Stimulated activated naive B cell treated with anti-CD40 and anti-IgM and Interleukin-4, amounts not matched to agents 10 μg/mL and 1 μg/mL and 100 μg/mL, for 72 hours (primary cell): ENCODE data around the gene PDCL3.

Experiments
- ATAC-seq, 2 donors: fragments of 150-1000 bp; cut with Tn5 transposase; replicated peaks; 2 replicates each; pipeline ENCODE4 v1.10.0; 2021; ENCODE audit warnings: moderate library complexity in 1 of 2
- DNase-seq: peaks from one replicate; pipeline ENCODE4 v3.0.0; 2021
- H3K27ac Mint-ChIP-seq: one replicate; pipeline ENCODE4 v1.8.0; 2022; ENCODE audit warnings: mild to moderate bottlenecking, mixed read lengths
- H3K27me3 Mint-ChIP-seq, 2 donors: one replicate each; pipeline ENCODE4 v1.8.0; 2022; ENCODE audit warnings: mixed read lengths in 2 of 2
- H3K36me3 Mint-ChIP-seq, 2 donors: one replicate each; pipeline ENCODE4 v1.8.0; 2022; ENCODE audit warnings: mixed read lengths in 2 of 2, mild to moderate bottlenecking in 1 of 2
- H3K4me1 Mint-ChIP-seq, 2 donors: one replicate each; pipeline ENCODE4 v1.8.0; 2022; ENCODE audit warnings: mixed read lengths in 2 of 2, mild to moderate bottlenecking in 1 of 2
- H3K4me3 Mint-ChIP-seq, 2 donors: one replicate each; pipeline ENCODE4 v1.8.0; 2022; ENCODE audit warnings: mild to moderate bottlenecking in 2 of 2, mixed read lengths in 2 of 2, moderate library complexity in 1 of 2
- H3K9me3 Mint-ChIP-seq, 2 donors: one replicate each; pipeline ENCODE4 v1.8.0; 2022; ENCODE audit warnings: mixed read lengths in 2 of 2, mild to moderate bottlenecking in 1 of 2

Gene PDCL3

DNA sequence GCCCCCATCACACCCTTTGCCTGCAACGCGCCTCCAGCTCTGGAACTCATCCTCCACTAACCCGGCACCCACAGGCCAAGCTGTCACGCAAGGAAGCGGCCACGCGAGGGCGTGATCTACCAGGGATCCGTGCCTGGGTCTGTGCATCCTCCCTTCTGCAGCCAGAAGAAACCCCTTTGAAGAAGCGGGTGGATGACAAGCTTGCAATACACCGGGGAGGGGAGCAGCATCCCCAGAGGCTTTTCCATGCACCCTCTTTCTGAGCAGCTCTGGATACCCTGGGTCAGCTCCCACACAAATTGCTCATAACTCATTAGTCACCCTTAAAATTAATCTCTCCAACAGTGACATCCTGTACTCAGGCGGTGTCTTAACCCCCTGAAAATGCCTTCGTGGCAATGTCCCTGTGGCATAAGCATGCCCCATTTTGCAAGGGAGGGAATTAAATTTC lies 47.6 kb downstream of the PDCL3 start:
- no peaks in the 10 kb centered on the region for H3K9me3 Mint-ChIP-seq
- no peak overlapping the region for H3K4me3 Mint-ChIP-seq
- H3K36me3 Mint-ChIP-seq, result no peaks in the 10 kb centered on the region
- H3K27me3 Mint-ChIP-seq, result peaks cover 23 to 54% of the 10 kb centered on the region in 2 donors
- no peak overlapping the region for H3K27ac Mint-ChIP-seq
- peak; percentile 41 for DNase-seq
- H3K4me1 Mint-ChIP-seq, result peaks cover 0 to 3% of the 10 kb centered on the region in 2 donors
- ATAC-seq, result peak; percentile 78 to 84

- no peak overlapping the region for H3K27ac Mint-ChIP-seq
- no peaks in the 10 kb centered on the region for H3K9me3 Mint-ChIP-seq
- H3K4me3 Mint-ChIP-seq, result no peak overlapping the region
- peaks cover 0 to 3% of the 10 kb centered on the region in 2 donors for H3K4me1 Mint-ChIP-seq
- H3K36me3 Mint-ChIP-seq, result no peaks in the 10 kb centered on the region
- peaks cover 23 to 54% of the 10 kb centered on the region in 2 donors for H3K27me3 Mint-ChIP-seq
- no peak for DNase-seq
- no peak for ATAC-seq
These were observed 48.6 kb downstream of the PDCL3 start for GRCh38 chr2:100611079-100612029.

DNA sequence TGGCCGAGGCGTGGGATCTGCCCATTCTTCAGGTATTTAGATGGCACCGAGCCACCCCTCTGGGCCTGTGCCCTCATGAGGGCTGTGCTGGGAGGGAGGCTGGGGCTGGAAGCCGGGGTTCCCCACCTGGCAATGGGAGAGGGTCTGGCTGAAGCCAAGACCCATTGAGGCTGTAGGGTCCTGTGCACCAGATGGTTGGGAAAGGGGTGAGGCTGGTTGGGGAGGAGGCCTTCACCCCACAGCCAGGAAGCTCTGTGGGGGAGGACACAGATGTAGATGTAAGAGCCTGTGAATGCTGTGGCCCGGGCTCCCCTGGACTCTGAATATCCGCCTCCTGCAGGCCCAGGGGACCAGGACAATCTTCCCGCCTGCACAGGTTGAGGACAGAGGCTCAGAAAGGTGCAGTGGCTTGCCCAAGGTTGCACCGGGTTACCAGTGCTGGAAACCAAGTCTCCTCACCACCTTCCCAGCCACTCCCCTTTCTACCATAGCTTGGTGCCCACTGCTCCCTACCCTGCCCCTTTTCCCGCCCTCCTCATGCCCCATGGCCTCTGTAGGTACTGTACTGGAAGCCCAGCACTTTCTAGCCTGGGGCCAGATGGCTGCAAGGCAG lies 49.7 kb downstream of the PDCL3 start:
- no peak overlapping the region for H3K27ac Mint-ChIP-seq
- H3K4me3 Mint-ChIP-seq, result no peak overlapping the region
- no peak for ATAC-seq
- H3K4me1 Mint-ChIP-seq, result no peaks in the 10 kb centered on the region
- DNase-seq, result no peak
- H3K9me3 Mint-ChIP-seq, result no peaks in the 10 kb centered on the region
- H3K27me3 Mint-ChIP-seq, result peaks cover 17 to 46% of the 10 kb centered on the region in 2 donors
- no peaks in the 10 kb centered on the region for H3K36me3 Mint-ChIP-seq

DNA sequence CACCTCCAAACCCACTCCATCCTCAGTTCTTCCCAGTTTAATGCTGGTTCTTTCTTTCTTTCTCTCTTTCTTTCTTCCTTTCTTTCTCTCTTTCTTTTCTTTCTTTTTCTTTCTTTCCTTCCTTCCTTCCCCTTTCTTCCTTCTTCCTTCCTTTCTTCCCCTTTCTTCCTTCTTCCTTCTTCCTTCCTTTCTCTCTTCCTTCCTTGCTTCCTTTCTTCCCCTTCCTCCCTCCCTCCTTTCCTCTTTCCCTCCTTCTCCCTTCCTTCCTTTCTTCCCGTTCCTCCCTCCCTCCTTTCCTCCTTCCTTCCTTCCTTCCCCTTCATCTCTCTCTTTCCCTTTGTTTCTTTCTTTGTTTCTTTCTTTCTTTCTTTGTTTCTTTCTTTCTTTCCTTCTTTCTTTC lies 50.9 kb downstream of the PDCL3 start:
- Mint-ChIP-seq H3K4me1 (no peaks in the 10 kb centered on the region), H3K4me3 (no peak overlapping the region), H3K27ac (no peak overlapping the region), H3K9me3 (no peaks in the 10 kb centered on the region), H3K27me3 (peaks cover 21 to 41% of the 10 kb centered on the region in 2 donors), H3K36me3 (no peaks in the 10 kb centered on the region)
- ATAC-seq (no peak), DNase-seq (no peak)

DNA sequence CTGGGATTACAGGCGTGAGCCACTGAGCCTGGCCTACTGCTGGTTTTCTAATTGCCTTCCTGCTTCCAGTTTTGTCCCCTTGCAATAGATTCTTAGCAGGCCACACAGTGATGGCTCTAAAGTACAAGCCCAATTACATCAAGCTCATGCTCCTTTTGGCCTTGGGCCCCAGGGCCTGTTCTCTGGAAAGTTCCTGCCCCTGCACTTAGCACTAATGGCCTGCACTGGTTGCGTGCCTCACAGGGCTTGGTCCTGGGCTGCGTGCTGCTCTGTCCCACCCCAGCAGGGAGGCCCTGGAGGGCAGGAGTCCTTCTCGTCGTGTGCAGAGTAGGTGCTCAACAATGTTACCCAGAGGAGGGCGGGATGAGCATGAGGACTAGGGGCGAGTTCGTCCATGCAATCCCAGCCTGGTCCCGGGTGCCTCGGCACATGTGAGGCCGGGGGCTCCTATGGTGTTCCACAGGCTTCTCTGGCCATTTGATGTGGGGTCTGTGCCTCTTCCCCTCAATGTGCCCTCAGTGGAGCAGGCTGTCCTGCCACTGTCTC lies 51.7 kb downstream of the PDCL3 start:
- H3K4me1 Mint-ChIP-seq, result no peaks in the 10 kb centered on the region
- no peak overlapping the region for H3K4me3 Mint-ChIP-seq
- H3K9me3 Mint-ChIP-seq, result no peaks in the 10 kb centered on the region
- H3K36me3 Mint-ChIP-seq, result no peaks in the 10 kb centered on the region
- ATAC-seq (no peak), DNase-seq (no peak)
- H3K27me3 Mint-ChIP-seq, result peaks cover 25 to 46% of the 10 kb centered on the region in 2 donors
- no peak overlapping the region for H3K27ac Mint-ChIP-seq

GRCh38 chr2:100615471-100615870 lies 52.7 kb downstream of the PDCL3 start:
- H3K4me1 Mint-ChIP-seq, result no peaks in the 10 kb centered on the region
- peaks cover 27 to 47% of the 10 kb centered on the region in 2 donors for H3K27me3 Mint-ChIP-seq
- H3K36me3 Mint-ChIP-seq, result no peaks in the 10 kb centered on the region
- no peaks in the 10 kb centered on the region for H3K9me3 Mint-ChIP-seq
- no peak overlapping the region for H3K27ac Mint-ChIP-seq
- ATAC-seq (no peak), DNase-seq (no peak)
- H3K4me3 Mint-ChIP-seq, result no peak overlapping the region

DNA sequence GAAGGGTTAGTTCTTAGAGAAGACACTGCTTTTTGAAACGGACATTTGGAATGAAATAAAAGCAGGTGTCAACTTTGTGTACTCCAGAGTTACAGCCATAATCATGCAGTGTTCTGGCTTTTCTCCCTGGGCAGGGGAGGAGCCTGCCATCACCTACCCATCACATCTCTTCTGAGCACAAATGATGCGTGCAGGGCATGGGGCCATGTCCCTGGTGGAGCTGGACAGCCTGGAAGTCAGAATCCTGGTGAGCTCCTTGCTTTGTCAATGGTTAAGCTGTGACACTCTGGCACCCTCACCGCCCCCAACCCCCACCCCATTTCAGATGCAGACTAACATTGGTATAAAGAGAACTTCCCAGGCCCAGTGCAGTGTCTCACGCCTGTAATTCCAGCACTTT lies 53.1 kb downstream of the PDCL3 start:
- H3K9me3 Mint-ChIP-seq, result no peaks in the 10 kb centered on the region
- H3K27ac Mint-ChIP-seq, result no peak overlapping the region
- H3K4me3 Mint-ChIP-seq, result no peak overlapping the region
- H3K36me3 Mint-ChIP-seq, result no peaks in the 10 kb centered on the region
- no peaks in the 10 kb centered on the region for H3K4me1 Mint-ChIP-seq
- peaks cover 31 to 47% of the 10 kb centered on the region in 2 donors for H3K27me3 Mint-ChIP-seq
- no peak for ATAC-seq
- DNase-seq, result no peak

DNA sequence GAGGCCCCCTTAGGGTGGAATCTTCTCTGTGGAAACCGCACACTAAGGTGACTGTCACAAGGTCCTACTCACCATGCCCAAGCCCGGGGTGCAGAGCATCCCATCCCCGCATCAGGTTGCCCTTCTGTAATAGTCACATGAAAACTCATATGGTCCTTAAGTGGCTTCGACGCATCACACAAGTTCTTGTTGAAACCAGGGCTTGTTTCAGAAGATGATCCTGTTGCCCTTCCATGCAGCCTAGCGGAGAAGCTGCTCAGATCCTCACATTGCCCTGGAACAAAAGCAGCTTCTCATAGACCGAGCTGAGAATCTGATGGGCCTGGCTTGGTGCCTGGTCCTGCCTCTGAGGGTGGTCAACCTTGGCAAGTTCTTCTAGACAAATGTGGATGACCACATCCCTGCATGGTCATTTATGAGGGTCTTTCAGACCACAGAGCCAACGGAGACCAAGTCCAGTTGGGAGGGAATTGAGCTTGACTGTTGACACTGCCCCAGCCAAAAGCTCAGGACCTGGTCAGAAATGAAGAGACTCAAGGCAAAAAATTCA lies 54.1 kb downstream of the PDCL3 start:
- ATAC-seq, result no peak
- no peak overlapping the region for H3K4me3 Mint-ChIP-seq
- H3K9me3 Mint-ChIP-seq, result peaks cover 0 to 2% of the 10 kb centered on the region in 2 donors
- no peaks in the 10 kb centered on the region for H3K4me1 Mint-ChIP-seq
- H3K27me3 Mint-ChIP-seq, result peaks cover 24 to 42% of the 10 kb centered on the region in 2 donors
- no peak for DNase-seq
- no peaks in the 10 kb centered on the region for H3K36me3 Mint-ChIP-seq
- no peak overlapping the region for H3K27ac Mint-ChIP-seq

DNA sequence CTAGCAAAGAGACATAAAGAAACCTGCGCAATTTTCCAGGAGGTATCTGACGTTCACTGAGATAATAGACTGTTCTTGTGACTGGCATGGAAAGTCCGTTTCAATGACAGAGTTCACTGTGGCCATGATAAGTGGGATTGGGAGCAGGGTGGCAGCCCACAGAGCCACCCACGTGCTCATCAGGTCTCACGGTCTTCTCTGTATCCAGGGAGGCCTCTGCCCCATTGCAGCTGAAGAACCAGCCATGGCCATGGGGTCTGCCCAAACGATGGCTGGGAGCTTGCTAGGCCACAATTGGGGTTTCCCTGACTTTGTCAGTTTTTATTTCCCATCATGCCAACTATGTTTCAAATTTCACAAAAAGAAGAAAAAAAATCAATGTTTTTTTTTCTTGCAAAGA lies 57.2 kb downstream of the PDCL3 start:
- no peak overlapping the region for H3K27ac Mint-ChIP-seq
- H3K9me3 Mint-ChIP-seq, result peaks cover 0 to 2% of the 10 kb centered on the region in 2 donors
- no peaks in the 10 kb centered on the region for H3K4me1 Mint-ChIP-seq
- ATAC-seq (no peak), DNase-seq (no peak)
- no peaks in the 10 kb centered on the region for H3K36me3 Mint-ChIP-seq
- no peak overlapping the region for H3K4me3 Mint-ChIP-seq
- H3K27me3 Mint-ChIP-seq, result peaks cover 15 to 20% of the 10 kb centered on the region in 2 donors

GRCh38 chr2:100620481-100620880 lies 57.7 kb downstream of the PDCL3 start:
- Mint-ChIP-seq H3K36me3 (no peaks in the 10 kb centered on the region), H3K4me3 (no peak overlapping the region)
- DNase-seq, result no peak

DNA sequence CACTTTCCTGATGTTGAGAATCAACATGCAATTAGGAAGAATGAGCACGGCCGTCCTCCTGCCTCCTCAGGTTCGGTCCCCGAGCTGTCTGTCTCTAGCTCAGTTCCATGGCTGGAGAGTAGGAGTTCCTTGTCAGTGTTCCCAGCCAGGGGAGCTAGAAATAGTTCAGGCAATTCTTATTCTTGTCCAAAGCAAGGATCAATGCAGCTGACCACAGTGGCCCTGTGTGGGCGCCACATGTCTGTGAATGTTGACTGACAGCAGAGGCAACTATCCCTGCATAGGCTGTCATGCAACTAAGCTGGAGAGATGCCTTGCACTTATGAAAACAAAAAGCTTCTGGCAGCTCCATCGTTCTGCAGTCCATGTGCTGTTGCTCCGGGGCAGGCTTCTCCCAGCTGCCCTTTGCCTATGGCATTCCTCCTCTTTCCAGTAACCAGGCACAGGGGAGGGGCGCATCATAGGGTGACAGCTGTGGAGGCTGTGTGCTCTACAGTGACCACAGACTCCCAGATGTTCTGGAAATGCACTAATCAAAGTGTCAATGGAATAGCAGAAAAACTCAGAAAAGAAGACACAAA lies 58.7 kb downstream of the PDCL3 start:
- Mint-ChIP-seq H3K36me3 (no peaks in the 10 kb centered on the region), H3K27ac (no peak overlapping the region), H3K27me3 (peaks cover 18 to 24% of the 10 kb centered on the region in 2 donors), H3K4me1 (no peaks in the 10 kb centered on the region), H3K4me3 (no peak overlapping the region), H3K9me3 (peaks cover 0 to 2% of the 10 kb centered on the region in 2 donors)
- DNase-seq (no peak), ATAC-seq (no peak)

More at GRCh38 chr2:100620481-100620880, 57.7 kb downstream of the PDCL3 start:
- peaks cover 15 to 20% of the 10 kb centered on the region in 2 donors for H3K27me3 Mint-ChIP-seq
- no peak for ATAC-seq
- peaks cover 0 to 2% of the 10 kb centered on the region in 2 donors for H3K9me3 Mint-ChIP-seq
- no peaks in the 10 kb centered on the region for H3K4me1 Mint-ChIP-seq
- no peak overlapping the region for H3K27ac Mint-ChIP-seq

GRCh38 chr2:100623033-100623715 lies 60.4 kb downstream of the PDCL3 start:
- Mint-ChIP-seq H3K4me3 (no peak overlapping the region), H3K9me3 (peaks cover 0 to 2% of the 10 kb centered on the region in 2 donors), H3K4me1 (no peaks in the 10 kb centered on the region), H3K27ac (no peak overlapping the region), H3K36me3 (no peaks in the 10 kb centered on the region), H3K27me3 (peaks cover 14 to 24% of the 10 kb centered on the region in 2 donors)
- ATAC-seq (no peak), DNase-seq (no peak)

- no peaks in the 10 kb centered on the region for H3K36me3 Mint-ChIP-seq
- H3K27me3 Mint-ChIP-seq, result peaks cover 14 to 24% of the 10 kb centered on the region in 2 donors
- no peaks in the 10 kb centered on the region for H3K4me1 Mint-ChIP-seq
- H3K9me3 Mint-ChIP-seq, result peaks cover 0 to 2% of the 10 kb centered on the region in 2 donors
- no peak overlapping the region for H3K27ac Mint-ChIP-seq
- ATAC-seq (no peak), DNase-seq (no peak)
- no peak overlapping the region for H3K4me3 Mint-ChIP-seq
These were observed 61.1 kb downstream of the PDCL3 start for GRCh38 chr2:100623930-100624329.
